Nephron progenitor cell (in vitro differentiated cells): Measurements from ENCODE around the gene ELMO1.

Source experiments
- DNase-seq: peaks from one replicate; pipeline ENCODE4 v3.0.0; 2021
- H3K27ac Mint-ChIP-seq: 2 replicates; pipeline ENCODE4 v1.8.0; 2021; ENCODE audit warnings: mild to moderate bottlenecking, moderate library complexity, mixed read lengths
- H3K27me3 Mint-ChIP-seq: 2 replicates; pipeline ENCODE4 v1.8.0; 2021; ENCODE audit warnings: mild to moderate bottlenecking, low read depth, mixed read lengths; ENCODE audit not compliant: poor library complexity
- H3K36me3 Mint-ChIP-seq: 2 replicates; pipeline ENCODE4 v1.8.0; 2021; ENCODE audit warnings: low read depth, mixed read lengths
- H3K4me1 Mint-ChIP-seq: 2 replicates; pipeline ENCODE4 v1.8.0; 2021; ENCODE audit warnings: mixed read lengths
- H3K4me3 Mint-ChIP-seq: 2 replicates; pipeline ENCODE4 v1.8.0; 2021; ENCODE audit warnings: mild to moderate bottlenecking, moderate library complexity, mixed read lengths
- H3K9me3 Mint-ChIP-seq: 2 replicates; pipeline ENCODE4 v1.8.0; 2021; ENCODE audit warnings: mild to moderate bottlenecking, moderate library complexity, mixed read lengths
- TF ChIP-seq, protein P1 (sequence below): fragments of 200-600 bp; sonication (generic); IDR thresholded peaks from 2 replicates; pipeline ENCODE4 v1.5.0; 2021; ENCODE audit warnings: antibody characterized with exemption

Gene ELMO1

DNA sequence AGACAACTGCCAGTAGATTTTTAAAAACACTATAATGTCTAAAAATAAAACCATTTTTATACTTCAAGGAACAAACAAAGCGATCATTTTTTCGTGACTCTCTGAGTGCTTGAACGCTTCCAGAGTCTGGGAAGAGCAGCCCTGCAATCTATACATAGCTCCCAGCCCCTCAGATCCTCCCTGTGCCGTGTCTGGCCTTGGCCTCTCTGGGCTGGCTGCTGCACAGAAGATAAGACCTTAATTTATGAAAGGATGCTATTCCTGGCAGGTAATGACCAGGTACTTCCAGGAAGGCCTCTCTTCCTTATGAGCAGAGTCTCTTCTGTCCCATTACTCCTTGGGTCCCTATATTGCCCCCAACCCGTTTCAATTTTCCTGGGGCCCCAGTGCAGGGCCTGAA is 523.5 kb downstream of the ELMO1 start:
- H3K27me3 Mint-ChIP-seq, result no peaks in the 10 kb centered on the region
- H3K27ac Mint-ChIP-seq, result no peak overlapping the region
- no peak overlapping the region for H3K4me3 Mint-ChIP-seq
- DNase-seq, result no peak
- H3K36me3 Mint-ChIP-seq, result no peaks in the 10 kb centered on the region
- peaks cover 49% of the 10 kb centered on the region for H3K4me1 Mint-ChIP-seq
- H3K9me3 Mint-ChIP-seq, result peaks cover 6% of the 10 kb centered on the region
- TF ChIP-seq, protein P1, sequence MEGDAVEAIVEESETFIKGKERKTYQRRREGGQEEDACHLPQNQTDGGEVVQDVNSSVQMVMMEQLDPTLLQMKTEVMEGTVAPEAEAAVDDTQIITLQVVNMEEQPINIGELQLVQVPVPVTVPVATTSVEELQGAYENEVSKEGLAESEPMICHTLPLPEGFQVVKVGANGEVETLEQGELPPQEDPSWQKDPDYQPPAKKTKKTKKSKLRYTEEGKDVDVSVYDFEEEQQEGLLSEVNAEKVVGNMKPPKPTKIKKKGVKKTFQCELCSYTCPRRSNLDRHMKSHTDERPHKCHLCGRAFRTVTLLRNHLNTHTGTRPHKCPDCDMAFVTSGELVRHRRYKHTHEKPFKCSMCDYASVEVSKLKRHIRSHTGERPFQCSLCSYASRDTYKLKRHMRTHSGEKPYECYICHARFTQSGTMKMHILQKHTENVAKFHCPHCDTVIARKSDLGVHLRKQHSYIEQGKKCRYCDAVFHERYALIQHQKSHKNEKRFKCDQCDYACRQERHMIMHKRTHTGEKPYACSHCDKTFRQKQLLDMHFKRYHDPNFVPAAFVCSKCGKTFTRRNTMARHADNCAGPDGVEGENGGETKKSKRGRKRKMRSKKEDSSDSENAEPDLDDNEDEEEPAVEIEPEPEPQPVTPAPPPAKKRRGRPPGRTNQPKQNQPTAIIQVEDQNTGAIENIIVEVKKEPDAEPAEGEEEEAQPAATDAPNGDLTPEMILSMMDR, result no peak

DNA sequence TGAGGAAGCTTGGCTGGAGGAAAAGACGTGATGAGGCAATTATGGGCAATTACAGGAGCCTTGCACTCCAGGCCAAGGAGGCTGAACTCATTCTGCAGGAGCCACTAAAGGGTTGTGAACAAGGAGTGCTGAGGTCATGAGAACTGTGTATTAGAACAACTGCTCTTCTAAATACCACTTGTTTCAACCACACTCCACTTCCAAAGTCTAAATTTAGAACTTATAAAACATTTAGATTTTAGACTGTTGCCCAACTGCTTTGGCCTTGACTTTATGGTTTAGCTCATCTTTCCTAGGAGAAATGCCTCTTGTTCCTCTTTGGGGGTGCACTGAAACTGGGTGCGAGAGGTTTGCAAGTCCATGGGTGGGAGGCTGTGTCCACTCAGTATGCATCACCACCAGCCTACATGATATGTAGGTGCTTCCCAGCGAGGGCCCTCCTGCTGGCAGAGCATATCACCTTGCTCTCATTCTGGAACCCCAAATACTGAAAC is 524.7 kb downstream of the ELMO1 start:
- Mint-ChIP-seq H3K9me3 (peaks cover 6% of the 10 kb centered on the region), H3K27ac (no peak overlapping the region), H3K36me3 (no peaks in the 10 kb centered on the region), H3K4me3 (no peak overlapping the region), H3K27me3 (no peaks in the 10 kb centered on the region), H3K4me1 (peaks cover 39% of the 10 kb centered on the region)
- DNase-seq, result no peak
- TF ChIP-seq, protein P1, result no peak

DNA sequence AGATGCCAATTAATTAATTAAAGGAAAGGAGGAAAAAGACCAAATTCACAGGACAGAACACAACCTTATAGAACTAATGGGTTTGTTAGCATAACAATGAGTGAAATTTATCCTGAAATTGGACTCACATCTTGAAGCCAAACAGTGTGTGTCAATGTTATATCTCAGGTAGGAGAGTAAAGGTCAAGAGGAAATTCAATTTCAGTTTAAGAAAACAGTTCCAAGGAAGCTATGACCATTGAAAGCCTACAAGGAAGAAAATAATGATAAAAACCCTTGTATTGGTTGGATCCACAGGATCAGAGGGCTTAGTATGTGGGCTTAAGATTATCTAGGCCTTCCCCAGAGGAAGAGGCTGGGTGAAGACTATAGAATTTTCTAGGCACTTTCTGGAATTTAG is 525.5 kb downstream of the ELMO1 start:
- TF ChIP-seq, protein P1, result no peak
- H3K36me3 Mint-ChIP-seq, result no peaks in the 10 kb centered on the region

DNA sequence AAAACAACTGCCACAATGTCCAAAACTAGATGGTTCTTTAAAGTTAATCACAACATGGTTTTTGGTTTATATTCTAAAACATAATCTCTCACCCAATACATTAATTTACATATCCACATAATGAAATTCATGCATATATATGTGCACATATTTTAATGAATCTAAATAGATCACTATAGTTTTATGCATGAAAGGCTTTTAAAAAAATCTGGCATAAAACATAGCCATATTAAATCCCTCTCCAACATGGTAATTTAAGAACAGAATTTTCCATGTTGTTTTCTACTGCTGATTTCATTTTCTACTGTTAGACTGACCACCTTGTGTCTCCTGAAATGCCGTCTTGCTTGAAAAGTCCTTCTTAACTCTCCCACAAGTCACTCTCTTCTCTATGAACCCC is 528.2 kb downstream of the ELMO1 start:
- DNase-seq, result no peak
- Mint-ChIP-seq H3K27ac (no peak overlapping the region), H3K27me3 (no peaks in the 10 kb centered on the region), H3K9me3 (peaks cover 6% of the 10 kb centered on the region), H3K4me3 (no peak overlapping the region), H3K4me1 (peaks cover 17% of the 10 kb centered on the region), H3K36me3 (no peaks in the 10 kb centered on the region)
- TF ChIP-seq, protein P1, result no peak

More for the DNA sequence above, 525.5 kb downstream of the ELMO1 start:
- no peaks in the 10 kb centered on the region for H3K27me3 Mint-ChIP-seq
- H3K4me1 Mint-ChIP-seq, result peaks cover 31% of the 10 kb centered on the region
- no peak overlapping the region for H3K27ac Mint-ChIP-seq
- no peak overlapping the region for H3K4me3 Mint-ChIP-seq
- peaks cover 6% of the 10 kb centered on the region for H3K9me3 Mint-ChIP-seq
- no peak for DNase-seq

DNA sequence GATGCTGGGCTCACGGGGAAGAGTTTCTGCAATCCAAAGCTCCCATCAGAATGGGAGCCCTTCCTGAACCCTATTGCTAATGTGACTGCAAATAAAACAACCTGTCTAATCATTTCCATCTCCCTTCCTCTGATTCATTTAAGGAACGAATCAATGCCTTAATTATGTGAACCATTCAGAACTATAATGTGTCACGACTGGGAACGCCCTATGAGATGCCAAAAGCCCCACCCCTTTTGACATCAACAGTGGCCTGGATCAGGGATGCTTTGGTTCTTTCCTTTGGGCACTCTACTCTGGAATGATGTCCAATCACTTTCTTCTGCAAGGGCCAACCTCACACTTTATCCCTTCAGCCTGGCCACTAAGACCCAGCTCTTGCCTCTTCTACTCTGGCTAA is 528.9 kb downstream of the ELMO1 start:
- H3K4me3 Mint-ChIP-seq, result no peak overlapping the region
- H3K36me3 Mint-ChIP-seq, result no peaks in the 10 kb centered on the region
- H3K27me3 Mint-ChIP-seq, result no peaks in the 10 kb centered on the region
- TF ChIP-seq, protein P1, result no peak
- DNase-seq, result no peak
- peaks cover 6% of the 10 kb centered on the region for H3K9me3 Mint-ChIP-seq
- no peak overlapping the region for H3K27ac Mint-ChIP-seq
- peaks cover 10% of the 10 kb centered on the region for H3K4me1 Mint-ChIP-seq

DNA sequence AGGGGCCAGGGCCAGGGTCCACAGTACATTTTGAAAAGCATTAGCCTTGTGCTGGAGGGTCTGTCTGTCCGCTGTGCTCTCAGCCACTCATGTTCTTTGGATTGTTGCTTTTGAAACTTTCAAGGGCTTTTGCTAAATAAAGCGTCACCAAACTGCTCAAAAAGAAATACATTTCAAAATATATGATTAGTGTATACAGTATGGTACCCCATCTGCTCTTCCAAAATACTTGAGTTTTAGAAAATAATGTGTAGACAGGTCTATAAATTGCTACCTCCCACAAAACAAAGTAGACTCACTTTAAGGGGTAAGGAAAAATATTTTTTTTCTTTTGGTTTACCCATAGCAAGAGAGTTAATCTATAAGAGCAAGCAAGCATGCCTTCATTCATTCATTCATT is 530.1 kb downstream of the ELMO1 start:
- no peaks in the 10 kb centered on the region for H3K36me3 Mint-ChIP-seq
- H3K27me3 Mint-ChIP-seq, result no peaks in the 10 kb centered on the region
- H3K4me3 Mint-ChIP-seq, result no peak overlapping the region
- no peak overlapping the region for H3K27ac Mint-ChIP-seq
- TF ChIP-seq, protein P1, result no peak
- peaks cover 1% of the 10 kb centered on the region for H3K4me1 Mint-ChIP-seq
- peaks cover 6% of the 10 kb centered on the region for H3K9me3 Mint-ChIP-seq
- DNase-seq, result no peak
